Right forelimb (tissue), 1 donor: ENCODE data around the gene RASSF1.
A peak's percentile ranks its signal among the peaks of the same experiment; 100 is the strongest.
"Not testable (repeated sequence)": the region's sequence is repeated elsewhere in the genome, so short reads cannot be mapped to it uniquely, and the experiment has no call there.

Experiments used
- DNase-seq: peaks from one replicate; pipeline ENCODE4 v3.0.0-alpha.2; 2018

The RASSF1 gene

GRCh38 chr3:50298836-50299637 lies 41.6 kb downstream of the RASSF1 start, which contains the start of the genes HYAL3 and NAA80:
Gene HYAL3 (minus strand): TSS chr3:50299405. CDS start chr3:50295602, 3,803 bp downstream.
Gene NAA80 (minus strand): TSS chr3:50299405. CDS start chr3:50297463, 1,942 bp downstream.
- peak; percentile 99 for DNase-seq

DNA sequence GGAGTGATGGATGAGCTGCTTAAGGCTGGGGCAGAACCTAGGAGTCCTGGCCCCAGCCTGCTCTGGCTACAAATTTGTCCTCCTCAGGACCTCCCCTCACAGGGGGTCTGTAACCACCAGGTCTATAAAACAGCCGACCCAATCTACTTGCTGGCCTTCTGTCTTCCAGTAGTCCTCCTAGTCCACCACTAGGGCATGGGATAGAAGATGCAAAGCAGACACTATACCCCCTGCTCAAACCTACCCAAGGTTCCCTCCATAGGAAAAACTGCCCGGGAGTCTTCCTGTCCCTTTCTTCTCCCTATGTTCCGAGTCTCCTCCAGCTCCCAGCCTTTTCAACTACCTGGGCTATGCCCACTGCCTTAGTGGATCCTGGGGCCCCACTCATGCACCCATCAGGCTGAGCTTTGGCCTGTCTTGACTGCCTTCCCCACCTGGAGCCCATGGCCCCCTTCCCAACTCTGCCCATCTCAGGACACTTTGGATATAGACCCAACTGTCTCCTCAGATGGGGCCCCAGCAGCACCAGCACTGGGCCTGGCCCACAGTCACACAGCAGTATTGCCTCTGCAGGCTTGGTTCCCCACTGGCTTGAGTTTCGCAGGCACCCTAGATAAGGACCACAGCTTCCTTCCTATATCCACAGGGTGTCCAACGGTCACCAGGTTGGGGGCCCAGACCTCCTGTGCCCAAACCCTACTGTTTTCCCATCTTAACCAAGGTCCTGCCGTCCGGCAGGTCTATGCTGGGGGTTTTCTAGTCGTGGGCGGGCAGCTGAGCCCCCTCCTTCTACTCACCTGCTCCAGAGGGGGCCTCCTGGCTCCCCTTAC lies 42.5 kb downstream of the RASSF1 start:
- no peak for DNase-seq

DNA sequence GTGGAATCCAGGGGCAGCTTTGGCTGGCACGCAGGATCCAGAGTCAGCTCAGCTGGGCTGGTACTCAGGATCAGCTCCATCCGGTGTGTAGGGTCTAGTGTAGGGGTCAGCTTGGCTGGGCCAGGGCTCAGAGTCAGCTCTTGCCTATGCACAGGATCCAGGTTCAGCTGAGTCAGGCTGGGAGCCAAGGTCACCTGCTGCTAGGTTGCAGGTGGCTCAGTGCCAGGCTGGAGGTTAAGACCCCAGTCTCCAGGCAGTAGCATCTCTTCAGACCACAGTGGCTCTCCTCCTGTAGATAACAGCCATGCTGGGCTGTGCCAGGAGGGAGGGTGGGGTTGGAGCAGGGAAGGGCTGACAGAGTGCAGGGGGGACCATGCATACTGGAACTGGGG lies 43.3 kb downstream of the RASSF1 start:
- DNase-seq: no peak

DNA sequence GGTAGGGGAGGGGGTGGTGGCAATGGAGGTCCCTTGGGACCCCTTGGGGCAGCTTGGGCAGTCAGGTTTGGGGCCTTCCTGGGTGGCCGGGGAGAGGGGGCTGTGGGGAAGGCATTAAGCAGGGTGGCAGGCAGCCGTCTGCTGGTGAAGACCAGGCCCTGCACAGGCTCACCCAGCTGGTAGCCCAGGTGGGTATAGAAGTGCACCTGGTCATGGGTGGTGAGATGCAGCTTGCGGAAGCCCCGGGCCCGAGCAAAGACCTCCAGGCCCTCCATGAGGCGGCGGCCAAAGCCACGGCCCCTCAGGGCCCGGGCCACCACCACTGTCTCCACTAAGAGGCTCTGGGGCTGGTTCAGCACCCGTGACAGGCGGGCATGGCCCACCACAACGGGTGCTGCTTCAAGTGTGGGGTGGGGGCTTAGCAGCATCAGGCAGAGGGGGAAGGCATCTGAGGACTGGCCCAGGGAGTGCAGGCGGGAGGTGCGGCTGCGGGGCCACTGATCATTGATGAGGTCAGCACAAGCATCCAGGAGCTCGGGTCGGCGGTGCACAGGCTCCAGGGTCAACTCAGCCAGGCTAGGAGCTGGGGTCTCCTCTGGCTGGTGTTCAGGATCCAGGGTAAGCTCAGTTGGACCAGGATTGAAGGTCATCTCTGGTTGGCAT lies 43.8 kb downstream of the RASSF1 start:
- no peak for DNase-seq

GRCh38 chr3:50295553-50296431 lies 44.8 kb downstream of the RASSF1 start:
- no peak for DNase-seq

DNA sequence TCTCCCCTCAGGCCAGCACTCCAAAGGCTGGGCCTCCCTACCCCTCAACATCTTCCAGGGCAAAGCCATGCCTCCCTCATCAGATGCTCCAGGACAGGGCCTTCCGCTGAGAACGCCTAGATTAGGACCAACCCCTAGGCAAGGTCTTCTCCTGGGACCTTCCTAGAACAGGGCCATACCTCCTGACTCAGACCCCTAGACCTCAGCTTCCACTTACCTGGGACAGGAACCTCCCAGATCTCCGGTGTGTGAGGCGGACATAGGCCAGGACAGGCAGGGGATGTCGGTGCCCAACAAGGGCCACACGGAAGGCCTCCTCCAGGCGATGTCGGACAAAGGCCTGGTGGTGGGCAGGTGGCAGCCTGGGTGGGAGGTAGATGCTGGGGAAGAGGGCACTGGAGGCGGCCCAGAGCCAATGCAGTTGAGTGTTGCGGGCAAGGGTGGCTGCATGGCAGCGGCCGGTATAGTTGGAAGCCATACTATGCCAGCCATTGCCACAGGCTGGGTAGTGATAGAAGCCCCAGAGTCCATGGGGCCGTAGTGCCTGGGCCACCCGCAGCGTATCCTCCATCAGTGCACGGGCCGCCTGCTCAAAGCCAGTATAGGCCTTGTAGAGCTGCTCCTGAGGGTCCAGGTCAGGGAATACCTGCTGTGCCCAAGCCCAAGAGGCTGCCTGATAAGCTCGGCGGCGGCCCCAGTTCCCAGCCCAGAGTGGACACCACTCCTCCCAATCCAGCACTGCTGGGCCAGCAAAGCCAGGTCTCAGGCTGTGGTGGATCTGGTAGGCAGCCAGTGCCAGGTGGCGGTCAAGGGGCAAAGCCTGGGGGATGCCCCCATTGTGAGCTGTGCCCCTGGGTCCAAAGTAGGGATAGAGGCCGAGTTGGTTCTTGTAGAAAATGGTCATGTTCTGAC lies 45.9 kb downstream of the RASSF1 start:
- no peak for DNase-seq

DNA sequence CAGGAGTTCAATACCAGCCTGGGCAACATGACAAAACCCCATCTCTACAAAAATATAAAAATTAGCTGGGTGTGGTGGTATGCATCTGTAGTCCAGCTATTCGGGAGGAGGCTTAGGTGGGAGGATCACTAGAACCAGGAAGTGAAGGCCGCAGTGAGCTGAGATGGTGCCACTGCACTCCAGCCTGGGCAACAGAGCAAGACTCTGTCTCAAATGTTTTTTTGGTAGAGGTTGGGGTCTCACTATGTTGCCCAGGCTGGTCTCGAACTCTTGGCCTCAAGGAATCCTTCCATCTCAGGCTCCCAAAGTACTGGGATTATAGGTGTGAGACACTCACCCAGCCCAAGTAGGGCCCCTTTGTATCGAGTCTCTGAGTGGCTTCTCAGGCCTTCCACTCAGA lies 46.5 kb downstream of the RASSF1 start:
- no peak for DNase-seq

DNA sequence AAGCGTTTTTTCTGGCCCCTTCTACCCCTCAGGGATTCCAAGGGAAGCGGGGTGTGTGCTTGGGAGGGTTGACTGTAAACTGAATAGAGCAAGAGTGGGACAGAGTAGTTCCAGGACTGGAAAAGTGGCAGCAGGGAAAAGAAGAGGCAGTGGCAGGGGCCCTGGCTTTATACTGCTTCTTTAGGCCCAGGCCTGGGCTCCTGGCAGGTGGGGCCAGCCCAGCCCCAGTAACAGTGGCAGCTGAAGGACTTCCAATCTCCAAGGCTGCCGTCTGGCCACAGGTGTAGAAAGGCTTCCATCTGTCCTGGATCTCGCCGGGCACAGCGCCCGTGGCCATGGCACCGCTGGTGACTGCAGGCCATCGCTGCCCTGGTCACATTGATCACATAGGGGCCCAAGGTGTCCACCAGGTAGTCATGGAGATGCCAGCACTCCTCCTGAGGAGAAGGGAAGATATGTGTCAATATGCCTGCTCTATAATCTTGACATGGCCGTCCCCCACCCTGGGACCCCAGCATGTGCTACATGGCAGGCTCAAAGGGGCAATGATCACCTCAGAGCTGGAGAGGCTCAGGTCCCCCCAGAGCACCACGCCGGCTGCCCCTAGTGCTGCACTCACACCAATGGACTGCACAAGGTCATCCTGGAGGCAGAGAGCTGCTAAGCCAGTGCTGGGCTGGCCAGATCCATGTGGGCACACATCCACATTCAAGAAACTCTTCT lies 47.4 kb downstream of the RASSF1 start:
- no peak for DNase-seq

GRCh38 chr3:50292159-50293078 lies 48.2 kb downstream of the RASSF1 start, which contains the start of gene IFRD2:
Gene IFRD2 (minus strand): TSS chr3:50292429. CDS start chr3:50292274, 155 bp downstream.
- DNase-seq: peak; percentile 96

DNA sequence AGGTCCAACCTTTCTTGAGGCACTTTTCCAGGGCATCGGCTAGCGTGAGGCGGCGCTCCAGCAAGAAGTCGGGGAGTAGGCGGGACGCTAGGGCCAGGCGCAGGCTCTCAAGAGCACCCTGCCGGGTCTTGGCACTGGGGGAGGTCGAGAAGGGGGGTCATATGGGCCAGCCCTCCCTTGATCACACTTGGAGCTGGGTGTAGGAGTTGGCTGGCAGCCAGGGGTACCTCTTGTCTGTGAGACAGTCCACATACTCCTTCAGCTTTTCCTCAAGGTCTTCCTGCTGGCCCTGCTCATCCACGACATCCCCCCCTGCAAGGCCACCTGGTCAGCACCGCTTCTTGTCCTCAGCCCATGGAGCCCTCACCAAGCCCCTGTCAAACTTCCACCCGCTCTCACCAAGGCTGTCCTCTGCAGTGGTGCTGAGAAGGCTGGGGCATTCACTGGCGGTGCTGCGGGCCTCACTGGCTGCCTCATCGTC lies 50.4 kb downstream of the RASSF1 start:
- no peak for DNase-seq

DNA sequence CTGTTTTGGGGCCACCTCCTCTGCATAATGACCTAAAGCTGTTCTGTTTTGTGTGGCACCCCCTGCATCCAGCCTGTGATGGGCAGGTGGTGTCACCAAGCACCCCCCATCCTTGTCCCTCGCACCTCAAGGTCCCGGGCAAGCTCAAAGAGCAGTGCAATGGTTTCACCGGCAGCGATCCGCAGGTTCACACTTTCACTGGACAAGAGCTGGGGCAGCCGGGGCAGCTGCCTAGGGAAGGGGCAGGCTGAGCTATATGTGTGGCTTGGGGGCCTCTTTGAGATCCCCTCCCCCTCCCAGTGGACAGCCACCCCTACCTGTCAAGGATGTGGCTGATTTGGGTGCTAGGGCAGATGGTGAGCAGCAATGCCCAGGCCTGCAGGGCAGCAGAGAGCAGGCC lies 51.5 kb downstream of the RASSF1 start:
- DNase-seq: no peak

GRCh38 chr3:50288387-50289007 lies 52.1 kb downstream of the RASSF1 start:
- no peak for DNase-seq

GRCh38 chr3:50287262-50287661 lies 53.4 kb downstream of the RASSF1 start:
- no peak for DNase-seq

- DNase-seq: no peak
Observed at GRCh38 chr3:50286322-50287227, 54.1 kb downstream of the RASSF1 start.

DNA sequence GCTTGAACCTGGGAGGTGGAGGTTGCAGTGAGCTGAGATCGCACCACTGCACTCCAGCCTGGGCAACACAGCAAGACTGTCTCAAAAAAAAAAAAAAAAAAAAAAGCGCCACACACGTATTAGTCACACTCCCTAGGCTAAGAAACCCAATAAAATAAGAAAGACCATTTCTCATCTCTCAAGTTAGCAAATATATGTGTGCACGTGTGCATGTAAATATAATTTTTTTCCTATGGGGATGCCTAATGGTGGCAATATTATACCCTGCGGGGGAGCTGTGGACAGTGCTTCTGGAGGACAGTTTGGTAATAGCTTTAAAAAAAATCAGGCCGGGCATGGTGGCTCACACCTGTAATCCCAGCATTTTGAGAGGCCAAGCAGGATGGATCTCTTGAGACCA lies 56.5 kb downstream of the RASSF1 start:
- not testable (repeated sequence) for DNase-seq
